ENCODE results near the gene CTXND2.
"Not testable (repeated sequence)": the region's sequence is repeated elsewhere in the genome, so short reads cannot be mapped to it uniquely, and the experiment has no call there.

DNA sequence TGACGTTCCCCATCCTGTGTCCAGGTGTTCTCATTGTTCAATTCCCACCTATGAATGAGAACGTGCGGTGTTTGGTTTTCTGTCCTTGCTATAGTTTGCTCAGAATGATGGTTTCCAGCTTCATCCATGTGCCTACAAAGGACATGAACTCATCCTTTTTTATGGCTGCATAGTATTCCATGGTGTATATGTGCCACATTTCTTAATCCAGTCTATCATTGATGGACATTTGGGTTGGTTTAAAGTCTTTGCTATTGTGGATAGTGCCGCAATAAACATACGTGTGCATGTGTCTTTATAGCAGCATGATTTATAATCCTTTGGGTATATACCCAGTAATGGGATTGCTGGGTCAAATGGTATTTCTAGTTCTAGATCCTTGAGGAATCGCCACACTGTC lies 41.8 kb downstream of the CTXND2 start:
- TF ChIP-seq, protein P1, sequence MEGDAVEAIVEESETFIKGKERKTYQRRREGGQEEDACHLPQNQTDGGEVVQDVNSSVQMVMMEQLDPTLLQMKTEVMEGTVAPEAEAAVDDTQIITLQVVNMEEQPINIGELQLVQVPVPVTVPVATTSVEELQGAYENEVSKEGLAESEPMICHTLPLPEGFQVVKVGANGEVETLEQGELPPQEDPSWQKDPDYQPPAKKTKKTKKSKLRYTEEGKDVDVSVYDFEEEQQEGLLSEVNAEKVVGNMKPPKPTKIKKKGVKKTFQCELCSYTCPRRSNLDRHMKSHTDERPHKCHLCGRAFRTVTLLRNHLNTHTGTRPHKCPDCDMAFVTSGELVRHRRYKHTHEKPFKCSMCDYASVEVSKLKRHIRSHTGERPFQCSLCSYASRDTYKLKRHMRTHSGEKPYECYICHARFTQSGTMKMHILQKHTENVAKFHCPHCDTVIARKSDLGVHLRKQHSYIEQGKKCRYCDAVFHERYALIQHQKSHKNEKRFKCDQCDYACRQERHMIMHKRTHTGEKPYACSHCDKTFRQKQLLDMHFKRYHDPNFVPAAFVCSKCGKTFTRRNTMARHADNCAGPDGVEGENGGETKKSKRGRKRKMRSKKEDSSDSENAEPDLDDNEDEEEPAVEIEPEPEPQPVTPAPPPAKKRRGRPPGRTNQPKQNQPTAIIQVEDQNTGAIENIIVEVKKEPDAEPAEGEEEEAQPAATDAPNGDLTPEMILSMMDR (IDR thresholded peaks at IDR 0.05), result not testable (repeated sequence)
- TF ChIP-seq POLR2A (IDR thresholded peaks at IDR 0.05), result not testable (repeated sequence)

Measured in tibial nerve (tissue), 3 donors.